Left lobe of liver (tissue), 2 donors: Measurements from ENCODE around the gene PRR14. TPM values are rescaled to one million over a fixed set of nuclear protein-coding genes. Genes with fewer than 3 reads are reported as not detected.
"Not testable (repeated sequence)": the region's sequence is repeated elsewhere in the genome, so short reads cannot be mapped to it uniquely, and the experiment has no call there.

ENCODE experiments used
- ATAC-seq: fragments of 200-7000 bp; cut with Tn5 transposase; one replicate; pipeline ENCODE4 v1.9.1; 2020; ENCODE audit warnings: mild to moderate bottlenecking, moderate library complexity
- DNase-seq: peaks from one replicate; pipeline ENCODE4 v3.0.0-alpha.2; 2020; ENCODE audit warnings: low spot score
- total RNA-seq: library from RNA; stranded (reverse); gene quantifications from one replicate; pipeline ENCODE4 v1.2.1, GENCODE V29; 2021
- donor health status: DM: no; HTN: no; CAD: no; lungs with moderate emphysema.
- donor health status: DM: no; HTN: yes; CAD: no.

Gene PRR14
- total RNA-seq, 1 donor from 2014 or later: 24.2 TPM

DNA sequence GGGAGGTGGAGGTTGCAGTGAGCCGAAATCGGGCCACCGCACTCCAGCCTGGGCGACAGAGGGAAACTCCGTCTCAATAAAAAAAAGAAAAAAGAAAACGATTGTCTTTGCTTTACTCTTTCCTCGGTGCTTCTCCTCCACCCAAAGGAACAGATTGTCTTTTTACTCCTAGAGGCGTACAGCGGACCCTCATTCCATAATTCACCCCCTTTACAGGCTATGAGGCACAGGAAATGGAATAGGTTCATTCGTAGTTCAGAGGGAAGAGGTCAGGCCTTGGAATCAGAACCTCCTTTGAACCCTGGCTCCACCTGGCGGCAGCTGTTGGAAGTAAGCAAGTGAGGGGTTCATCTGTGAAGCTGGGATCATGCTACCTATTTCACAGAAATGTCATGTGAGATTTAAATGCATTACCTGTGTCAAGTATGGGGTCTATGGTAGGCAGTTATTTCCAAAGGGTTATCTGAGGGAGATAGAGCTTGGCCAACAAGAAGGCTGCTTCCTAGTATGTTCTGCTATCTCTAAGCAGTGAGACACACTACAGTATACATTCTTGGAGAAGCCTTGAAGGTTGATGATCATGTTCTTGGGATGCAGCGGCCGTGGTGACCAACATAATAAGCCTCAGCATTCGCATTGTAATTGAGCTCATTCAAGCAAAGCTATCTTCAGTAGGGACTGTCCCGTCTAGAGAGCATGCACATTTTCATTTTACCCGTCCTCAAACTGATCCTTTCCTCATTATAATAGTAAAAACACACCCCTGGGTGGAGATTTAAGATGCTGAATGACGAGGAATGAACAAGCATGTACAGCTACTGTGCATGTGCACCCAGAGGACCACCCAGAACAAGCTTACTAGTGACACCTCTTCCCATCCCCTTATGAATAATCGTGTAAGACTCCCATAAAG is 21.9 kb upstream of the PRR14 start:
- ATAC-seq (peak; percentile 99), DNase-seq (peak; percentile 87)

DNA sequence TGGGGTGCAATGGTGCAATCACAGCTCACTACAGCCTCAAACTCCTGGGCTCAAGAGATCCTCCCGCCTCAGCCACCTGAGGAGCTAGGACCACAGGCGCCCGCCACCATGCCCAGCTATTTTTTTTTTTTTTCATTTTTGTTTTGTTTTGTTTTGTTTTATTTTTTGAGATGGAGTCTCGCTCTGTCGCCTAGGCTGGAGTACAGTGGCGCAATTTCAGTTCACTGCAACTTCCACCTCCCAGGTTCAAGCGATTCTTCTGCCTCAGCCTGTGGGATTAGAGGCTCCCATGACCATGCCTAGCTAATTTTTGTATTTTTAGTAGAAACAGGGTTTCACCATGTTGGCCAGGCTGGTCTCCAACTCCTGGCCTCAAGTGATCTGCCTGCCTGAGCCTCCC is 18.3 kb upstream of the PRR14 start:
- not testable (repeated sequence) for ATAC-seq, DNase-seq

DNA sequence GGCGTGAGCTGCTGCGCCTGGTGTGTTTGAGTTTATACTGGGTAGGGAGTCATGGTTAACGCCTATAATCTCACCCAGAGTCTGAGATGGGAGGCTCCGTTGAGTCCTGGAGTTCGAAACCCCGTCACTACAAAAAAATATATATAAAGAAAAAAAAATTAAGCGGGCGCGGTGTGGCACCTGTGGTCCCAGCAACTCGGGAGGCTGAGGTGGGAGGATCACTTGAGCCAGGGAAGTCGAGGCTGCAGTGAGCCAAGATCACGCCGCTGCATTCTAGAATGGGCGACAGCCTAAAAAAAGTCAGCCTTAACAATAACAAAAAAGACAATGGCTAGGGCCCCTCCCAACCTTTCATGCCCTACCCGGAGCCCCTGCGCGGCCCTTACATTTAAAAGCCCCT is 17.2 kb upstream of the PRR14 start:
- DNase-seq (no peak), ATAC-seq (no peak)

- ATAC-seq (no peak), DNase-seq (no peak)
These were observed 14.2 kb upstream of the PRR14 start for GRCh38 chr16:30636599-30636998.

- not testable (repeated sequence) for ATAC-seq, DNase-seq
These were observed 13.6 kb upstream of the PRR14 start for GRCh38 chr16:30637139-30637538.

- ATAC-seq (peak; percentile 44), DNase-seq (no peak)
These were observed 12.8 kb upstream of the PRR14 start for GRCh38 chr16:30637944-30638343.

GRCh38 chr16:30641378-30641982 is 9.3 kb upstream of the PRR14 start:
- no peak for DNase-seq

DNA sequence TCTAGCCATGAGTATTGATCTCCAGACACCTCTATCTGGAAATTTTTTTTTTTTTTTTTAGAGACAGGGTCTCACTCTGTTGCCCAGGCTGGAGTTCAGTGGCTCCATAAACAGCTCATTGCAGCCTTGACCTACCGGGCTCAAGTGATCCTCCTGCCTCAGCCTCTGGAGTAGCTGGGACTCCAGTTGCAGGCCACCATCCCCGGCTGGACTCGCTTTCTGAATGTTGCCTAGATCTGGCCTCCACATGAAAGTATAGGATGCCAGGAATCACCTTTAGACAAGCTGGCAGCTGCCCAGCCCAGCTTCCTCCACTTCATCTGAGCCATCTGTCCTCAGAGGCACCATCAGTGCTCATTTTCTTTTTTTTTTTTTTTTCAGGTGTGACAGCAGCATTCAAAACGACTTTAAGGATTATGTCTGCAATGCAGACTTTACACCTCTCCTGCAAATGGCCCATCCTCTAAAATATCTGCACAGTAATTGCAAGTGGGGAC is 6.4 kb upstream of the PRR14 start:
- DNase-seq (no peak), ATAC-seq (no peak)

More at GRCh38 chr16:30641378-30641982, 9.3 kb upstream of the PRR14 start:
- no peak for ATAC-seq

GRCh38 chr16:30645727-30646126 is 5.0 kb upstream of the PRR14 start:
- no peak for DNase-seq
- ATAC-seq: no peak

DNA sequence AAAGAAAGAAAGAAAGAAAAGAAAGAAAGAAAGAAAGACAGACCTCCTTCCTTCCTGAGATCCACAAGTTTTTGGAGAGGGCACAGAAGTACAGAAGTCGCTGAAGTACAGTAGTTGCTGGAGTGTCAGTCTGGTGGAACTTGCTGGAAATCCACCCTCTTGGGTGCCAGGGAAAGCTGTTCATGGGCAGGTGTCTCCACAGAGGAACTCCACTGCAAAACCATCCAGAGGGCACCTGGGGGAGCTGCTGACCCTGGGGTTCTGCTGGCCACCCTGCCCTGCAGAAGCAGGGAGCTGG is 3.5 kb upstream of the PRR14 start:
- ATAC-seq (no peak), DNase-seq (no peak)

- no peak for ATAC-seq
- no peak for DNase-seq
These were observed 913 bp upstream of the PRR14 start for GRCh38 chr16:30649725-30650368.

- DNase-seq (peak; percentile 76), ATAC-seq (peak; percentile 77)
These were observed 604 bp downstream of the PRR14 start for GRCh38 chr16:30651124-30652004.

DNA sequence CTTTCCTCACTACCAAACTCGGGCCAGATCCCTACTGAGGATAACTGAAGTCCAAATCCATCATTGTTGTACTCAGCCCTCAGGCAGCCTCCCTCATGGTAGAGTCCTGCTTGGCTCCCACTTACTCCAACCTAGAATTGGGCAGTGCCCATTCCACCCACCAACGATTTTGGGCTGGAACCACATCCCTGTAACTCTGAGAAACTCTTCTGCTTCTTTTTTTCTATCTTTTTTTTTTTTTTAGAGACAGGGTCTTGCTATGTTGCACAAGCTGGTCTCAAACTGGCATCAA is 1.2 kb downstream of the PRR14 start:
- no peak for DNase-seq
- ATAC-seq: no peak

DNA sequence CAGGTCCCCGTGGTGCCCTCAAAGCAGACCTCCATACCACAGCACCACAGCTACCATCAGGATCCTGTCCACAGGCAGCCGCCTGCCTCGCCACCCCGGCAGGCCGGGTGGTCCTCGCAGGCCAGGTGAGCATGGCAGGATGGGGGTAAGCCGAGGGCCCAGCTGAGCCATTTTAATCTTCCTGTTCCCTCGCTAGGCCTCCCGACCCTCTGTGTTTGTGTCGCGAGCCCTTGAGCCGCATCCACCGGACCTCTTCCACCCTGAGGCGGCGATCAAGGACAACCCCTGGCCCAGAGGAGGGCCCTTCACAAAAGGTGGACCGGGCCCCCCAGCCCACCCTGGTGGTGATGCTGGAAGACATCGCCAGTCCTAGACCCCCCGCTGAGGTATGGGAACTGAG is 2.0 kb downstream of the PRR14 start:
- DNase-seq (no peak), ATAC-seq (no peak)

DNA sequence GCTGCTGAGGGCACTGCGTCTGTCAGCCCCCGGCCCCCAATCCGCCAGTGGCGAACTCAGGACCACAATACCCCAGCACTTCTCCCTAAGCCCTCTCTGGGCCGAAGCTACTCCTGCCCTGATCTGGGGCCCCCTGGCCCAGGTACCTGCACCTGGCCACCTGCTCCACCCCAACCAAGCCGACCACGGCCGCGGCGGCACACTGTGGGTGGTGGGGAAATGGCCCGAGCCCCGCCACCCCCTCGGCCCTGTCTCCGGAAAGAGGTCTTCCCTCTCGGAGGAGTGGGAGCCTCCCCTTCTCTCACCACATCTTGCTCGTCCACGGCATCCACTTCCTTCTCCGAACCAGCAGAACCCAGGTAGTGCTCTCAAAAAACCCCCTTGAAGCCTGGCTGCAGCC is 4.1 kb downstream of the PRR14 start:
- no peak for DNase-seq
- no peak for ATAC-seq

DNA sequence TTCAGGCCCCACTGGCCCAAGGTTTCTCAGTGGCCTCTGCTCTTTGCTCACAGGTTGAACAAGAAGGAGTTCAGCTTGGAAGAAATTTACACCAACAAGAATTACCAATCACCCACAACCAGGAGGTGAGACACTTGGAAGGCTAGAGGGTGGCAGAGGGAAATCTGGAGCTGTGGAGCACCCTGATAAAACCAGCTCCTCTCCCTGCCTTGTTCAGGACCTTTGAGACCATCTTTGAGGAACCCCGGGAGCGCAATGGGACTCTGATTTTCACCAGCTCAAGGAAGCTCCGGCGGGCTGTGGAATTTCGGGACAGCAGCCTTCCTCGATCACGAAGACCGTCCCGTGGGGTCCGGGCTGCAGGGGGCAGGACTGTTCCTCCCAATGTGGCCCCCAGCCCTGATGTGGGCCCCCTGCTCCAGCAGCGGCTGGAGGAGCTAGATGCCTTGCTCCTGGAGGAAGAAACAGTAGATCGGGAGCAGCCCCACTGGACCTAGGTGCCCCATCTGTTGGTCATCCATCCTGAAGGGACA is 5.1 kb downstream of the PRR14 start:
- DNase-seq (no peak), ATAC-seq (no peak)

DNA sequence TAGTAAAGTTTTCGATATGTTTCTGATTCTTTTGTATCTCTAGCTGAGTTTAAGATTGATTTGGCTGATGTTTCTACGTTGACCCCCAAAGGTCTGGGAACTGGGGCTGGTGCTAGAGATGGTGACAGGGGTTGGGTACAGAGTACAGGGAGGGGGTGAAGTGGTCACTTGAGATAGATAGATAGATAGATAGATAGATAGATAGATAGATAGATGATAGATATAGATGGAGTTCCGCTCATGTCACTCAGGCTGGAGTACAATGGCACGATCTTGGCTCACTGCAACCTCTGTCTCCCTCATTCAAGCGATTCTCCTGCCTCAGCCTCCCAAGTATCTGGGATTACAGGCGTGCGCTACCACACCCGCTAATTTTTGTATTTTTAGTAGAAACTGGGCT is 5.6 kb downstream of the PRR14 start:
- ATAC-seq (no peak), DNase-seq (no peak)

GRCh38 chr16:30656974-30657865 is 6.5 kb downstream of the PRR14 start:
- ATAC-seq (no peak), DNase-seq (no peak)

GRCh38 chr16:30657866-30658730 is 7.3 kb downstream of the PRR14 start, which contains the start of gene FBRS:
TSS of gene FBRS (plus strand) at chr16:30658431. CDS start at chr16:30659519, 1,088 bp downstream.
- DNase-seq (peak; percentile 100), ATAC-seq (peak; percentile 81)
